Activated effector memory CD4-positive, alpha-beta T cell treated with anti-CD3 and anti-CD28 coated beads, Interleukin-2, amount 50 U/mL, for 16 hours (primary cell): Measurements from ENCODE around the gene CBR1.

ENCODE experiments used
- DNase-seq: peaks from one replicate; pipeline ENCODE4 v3.0.0-alpha.2; 2020

CBR1 gene

GRCh38 chr21:36120304-36120888, 50.6 kb downstream of the CBR1 start:
- DNase-seq: no peak
